ENCODE data around the gene MED10.
"Not testable (repeated sequence)": the region's sequence is repeated elsewhere in the genome, so short reads cannot be mapped to it uniquely, and the experiment has no call there.

MED10 gene

GRCh38 chr5:6376974-6377520 lies 1.3 kb downstream of the MED10 start:
- DNase-seq = no peak
- Histone ChIP-seq H3K27me3 (replicated peaks; ENCODE audit: control insufficient read depth, insufficient read depth, low read length, poor library complexity, severe bottlenecking) (no peaks in the 10 kb centered on the region), H3K4me1 (ENCODE audit: control insufficient read depth, insufficient read depth, low read length, poor library complexity, severe bottlenecking) (peaks cover 15% of the 10 kb centered on the region), H3K9me3 (ENCODE audit: control insufficient read depth, low read length) (no peaks in the 10 kb centered on the region), H3K36me3 (ENCODE audit: control insufficient read depth, insufficient read depth, low read length) (peaks cover 43% of the 10 kb centered on the region), H3K4me3 (ENCODE audit: insufficient read depth, low read depth, low read length, poor library complexity, severe bottlenecking) (peak overlapping the region; percentile 93), H3K27ac (ENCODE audit: insufficient read depth, low read length, poor library complexity, severe bottlenecking) (peak overlapping the region; percentile 88)

GRCh38 chr5:6373081-6373846 lies 5.1 kb downstream of the MED10 start:
- DNase-seq = no peak
- peaks cover 8% of the 10 kb centered on the region for H3K4me1 ChIP-seq (ENCODE audit: control insufficient read depth, insufficient read depth, low read length, poor library complexity, severe bottlenecking)
- H3K36me3 ChIP-seq (ENCODE audit: control insufficient read depth, insufficient read depth, low read length) = peaks cover 77% of the 10 kb centered on the region
- H3K4me3 ChIP-seq (ENCODE audit: insufficient read depth, low read depth, low read length, poor library complexity, severe bottlenecking) = no peak overlapping the region
- no peak overlapping the region for H3K27ac ChIP-seq (ENCODE audit: insufficient read depth, low read length, poor library complexity, severe bottlenecking)
- no peaks in the 10 kb centered on the region for H3K27me3 ChIP-seq (replicated peaks; ENCODE audit: control insufficient read depth, insufficient read depth, low read length, poor library complexity, severe bottlenecking)
- no peaks in the 10 kb centered on the region for H3K9me3 ChIP-seq (ENCODE audit: control insufficient read depth, low read length)

GRCh38 chr5:6372251-6373080 lies 5.9 kb downstream of the MED10 start:
- Histone ChIP-seq H3K4me3 (ENCODE audit: insufficient read depth, low read depth, low read length, poor library complexity, severe bottlenecking) (no peak overlapping the region), H3K36me3 (ENCODE audit: control insufficient read depth, insufficient read depth, low read length) (peaks cover 77% of the 10 kb centered on the region)

GRCh38 chr5:6371079-6371810 lies 7.1 kb downstream of the MED10 start:
- Histone ChIP-seq H3K27ac (ENCODE audit: insufficient read depth, low read length, poor library complexity, severe bottlenecking) (no peak overlapping the region), H3K36me3 (ENCODE audit: control insufficient read depth, insufficient read depth, low read length) (peaks cover 81% of the 10 kb centered on the region)
- DNase-seq = no peak

More at GRCh38 chr5:6372251-6373080, 5.9 kb downstream of the MED10 start:
- Histone ChIP-seq H3K27me3 (replicated peaks; ENCODE audit: control insufficient read depth, insufficient read depth, low read length, poor library complexity, severe bottlenecking) (no peaks in the 10 kb centered on the region), H3K27ac (ENCODE audit: insufficient read depth, low read length, poor library complexity, severe bottlenecking) (no peak overlapping the region), H3K4me1 (ENCODE audit: control insufficient read depth, insufficient read depth, low read length, poor library complexity, severe bottlenecking) (peaks cover 7% of the 10 kb centered on the region), H3K9me3 (ENCODE audit: control insufficient read depth, low read length) (no peaks in the 10 kb centered on the region)
- no peak for DNase-seq

GRCh38 chr5:6370580-6370979 lies 7.8 kb downstream of the MED10 start:
- Histone ChIP-seq H3K36me3 (ENCODE audit: control insufficient read depth, insufficient read depth, low read length) (peaks cover 74% of the 10 kb centered on the region), H3K27me3 (replicated peaks; ENCODE audit: control insufficient read depth, insufficient read depth, low read length, poor library complexity, severe bottlenecking) (no peaks in the 10 kb centered on the region), H3K9me3 (ENCODE audit: control insufficient read depth, low read length) (no peaks in the 10 kb centered on the region), H3K4me1 (ENCODE audit: control insufficient read depth, insufficient read depth, low read length, poor library complexity, severe bottlenecking) (no peaks in the 10 kb centered on the region), H3K4me3 (ENCODE audit: insufficient read depth, low read depth, low read length, poor library complexity, severe bottlenecking) (no peak overlapping the region), H3K27ac (ENCODE audit: insufficient read depth, low read length, poor library complexity, severe bottlenecking) (no peak overlapping the region)
- DNase-seq = no peak

More at GRCh38 chr5:6371079-6371810, 7.1 kb downstream of the MED10 start:
- Histone ChIP-seq H3K4me3 (ENCODE audit: insufficient read depth, low read depth, low read length, poor library complexity, severe bottlenecking) (no peak overlapping the region), H3K27me3 (replicated peaks; ENCODE audit: control insufficient read depth, insufficient read depth, low read length, poor library complexity, severe bottlenecking) (no peaks in the 10 kb centered on the region), H3K4me1 (ENCODE audit: control insufficient read depth, insufficient read depth, low read length, poor library complexity, severe bottlenecking) (no peaks in the 10 kb centered on the region), H3K9me3 (ENCODE audit: control insufficient read depth, low read length) (no peaks in the 10 kb centered on the region)

- Histone ChIP-seq H3K9me3 (ENCODE audit: control insufficient read depth, low read length) (no peaks in the 10 kb centered on the region), H3K4me1 (ENCODE audit: control insufficient read depth, insufficient read depth, low read length, poor library complexity, severe bottlenecking) (peaks cover 1% of the 10 kb centered on the region), H3K36me3 (ENCODE audit: control insufficient read depth, insufficient read depth, low read length) (peaks cover 32% of the 10 kb centered on the region), H3K27me3 (replicated peaks; ENCODE audit: control insufficient read depth, insufficient read depth, low read length, poor library complexity, severe bottlenecking) (no peaks in the 10 kb centered on the region), H3K4me3 (ENCODE audit: insufficient read depth, low read depth, low read length, poor library complexity, severe bottlenecking) (no peak overlapping the region), H3K27ac (ENCODE audit: insufficient read depth, low read length, poor library complexity, severe bottlenecking) (no peak overlapping the region)
- no peak for DNase-seq
Measured at GRCh38 chr5:6365977-6366590, 12.3 kb downstream of the MED10 start.

GRCh38 chr5:6365142-6365976 lies 13.0 kb downstream of the MED10 start:
- H3K4me1 ChIP-seq (ENCODE audit: control insufficient read depth, insufficient read depth, low read length, poor library complexity, severe bottlenecking) = peaks cover 7% of the 10 kb centered on the region
- H3K27ac ChIP-seq (ENCODE audit: insufficient read depth, low read length, poor library complexity, severe bottlenecking) = no peak overlapping the region
- peaks cover 25% of the 10 kb centered on the region for H3K36me3 ChIP-seq (ENCODE audit: control insufficient read depth, insufficient read depth, low read length)
- H3K27me3 ChIP-seq (replicated peaks; ENCODE audit: control insufficient read depth, insufficient read depth, low read length, poor library complexity, severe bottlenecking) = no peaks in the 10 kb centered on the region
- no peaks in the 10 kb centered on the region for H3K9me3 ChIP-seq (ENCODE audit: control insufficient read depth, low read length)
- DNase-seq = no peak
- H3K4me3 ChIP-seq (ENCODE audit: insufficient read depth, low read depth, low read length, poor library complexity, severe bottlenecking) = no peak overlapping the region

GRCh38 chr5:6363454-6364011 lies 14.8 kb downstream of the MED10 start:
- not testable (repeated sequence) for H3K4me3 ChIP-seq (ENCODE audit: insufficient read depth, low read depth, low read length, poor library complexity, severe bottlenecking); H3K36me3 ChIP-seq (ENCODE audit: control insufficient read depth, insufficient read depth, low read length); H3K27me3 ChIP-seq (replicated peaks; ENCODE audit: control insufficient read depth, insufficient read depth, low read length, poor library complexity, severe bottlenecking); H3K9me3 ChIP-seq (ENCODE audit: control insufficient read depth, low read length); H3K27ac ChIP-seq (ENCODE audit: insufficient read depth, low read length, poor library complexity, severe bottlenecking); DNase-seq
- peaks cover 17% of the 10 kb centered on the region for H3K4me1 ChIP-seq (ENCODE audit: control insufficient read depth, insufficient read depth, low read length, poor library complexity, severe bottlenecking)
